ENCODE data around the gene ASB8.

DNA sequence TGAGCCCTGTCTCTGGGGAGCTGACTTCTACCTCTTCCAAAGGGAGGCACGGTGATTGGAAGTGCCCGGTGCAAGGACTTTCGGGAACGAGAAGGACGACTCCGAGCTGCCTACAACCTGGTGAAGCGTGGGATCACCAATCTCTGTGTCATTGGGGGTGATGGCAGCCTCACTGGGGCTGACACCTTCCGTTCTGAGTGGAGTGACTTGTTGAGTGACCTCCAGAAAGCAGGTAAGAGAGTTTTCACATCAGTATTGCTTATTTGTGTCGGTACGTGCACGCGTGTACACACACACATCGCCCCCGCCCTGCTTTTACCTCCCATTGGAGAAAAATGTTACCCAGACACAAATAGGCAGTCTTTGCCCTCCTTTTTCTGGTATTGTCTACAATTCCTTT is 24.5 kb downstream of the ASB8 start:
- TF ChIP-seq EP300 (IDR thresholded peaks at IDR 0.05) (no peak), POLR2A (IDR thresholded peaks at IDR 0.05; ENCODE audit: low read length) (no peak), JUN (IDR thresholded peaks at IDR 0.05) (no peak), CBX8 (IDR thresholded peaks at IDR 0.05) (no peak), CHD2 (IDR thresholded peaks at IDR 0.05; ENCODE audit: low read length, partially characterized antibody) (no peak)
- TF ChIP-seq, protein P1, sequence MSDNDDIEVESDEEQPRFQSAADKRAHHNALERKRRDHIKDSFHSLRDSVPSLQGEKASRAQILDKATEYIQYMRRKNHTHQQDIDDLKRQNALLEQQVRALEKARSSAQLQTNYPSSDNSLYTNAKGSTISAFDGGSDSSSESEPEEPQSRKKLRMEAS (IDR thresholded peaks at IDR 0.05): no peak
- TF ChIP-seq, protein P2, sequence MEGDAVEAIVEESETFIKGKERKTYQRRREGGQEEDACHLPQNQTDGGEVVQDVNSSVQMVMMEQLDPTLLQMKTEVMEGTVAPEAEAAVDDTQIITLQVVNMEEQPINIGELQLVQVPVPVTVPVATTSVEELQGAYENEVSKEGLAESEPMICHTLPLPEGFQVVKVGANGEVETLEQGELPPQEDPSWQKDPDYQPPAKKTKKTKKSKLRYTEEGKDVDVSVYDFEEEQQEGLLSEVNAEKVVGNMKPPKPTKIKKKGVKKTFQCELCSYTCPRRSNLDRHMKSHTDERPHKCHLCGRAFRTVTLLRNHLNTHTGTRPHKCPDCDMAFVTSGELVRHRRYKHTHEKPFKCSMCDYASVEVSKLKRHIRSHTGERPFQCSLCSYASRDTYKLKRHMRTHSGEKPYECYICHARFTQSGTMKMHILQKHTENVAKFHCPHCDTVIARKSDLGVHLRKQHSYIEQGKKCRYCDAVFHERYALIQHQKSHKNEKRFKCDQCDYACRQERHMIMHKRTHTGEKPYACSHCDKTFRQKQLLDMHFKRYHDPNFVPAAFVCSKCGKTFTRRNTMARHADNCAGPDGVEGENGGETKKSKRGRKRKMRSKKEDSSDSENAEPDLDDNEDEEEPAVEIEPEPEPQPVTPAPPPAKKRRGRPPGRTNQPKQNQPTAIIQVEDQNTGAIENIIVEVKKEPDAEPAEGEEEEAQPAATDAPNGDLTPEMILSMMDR (IDR thresholded peaks at IDR 0.05): no peak

All from A549 (cell line).